ENCODE measurements around the gene RTTN. TPM values are rescaled to one million over a fixed set of nuclear protein-coding genes. Genes with fewer than 3 reads are reported as not detected.

The RTTN gene
- total and polyA plus RNA-seq, 2 of the 4 experiments (the other 2 are of a cell fraction) = 5.8 to 19.9 TPM

- H2AFZ ChIP-seq (replicated peaks; ENCODE audit: low read length, poor library complexity) = no peak overlapping the region
- TF ChIP-seq RAD21 (IDR thresholded peaks at IDR 0.05; ENCODE audit: low read length) (peak; percentile 67), ELK1 (IDR thresholded peaks at IDR 0.05; ENCODE audit: borderline replicate concordance, low read depth, low read length) (no peak), CTCF (conservative IDR thresholded peaks at IDR 0.05; ENCODE audit: low read depth, low read length) (peak; percentile 66), SMC3 (IDR thresholded peaks at IDR 0.05; ENCODE audit: low read depth, low read length) (peak; percentile 80)
- no peaks in the 10 kb centered on the region; the same call in 1 of the 2 replicates for H3K4me1 ChIP-seq (ENCODE audit: control insufficient read depth, insufficient read depth, low read length)
- H3K56ac ChIP-seq (ENCODE audit: extremely low read depth, insufficient read depth, low read length) = no peak overlapping the region
- no TSS peak for BruUV-seq (replicated peaks)
- no peak overlapping the region for H3K18ac ChIP-seq (ENCODE audit: low read depth, low read length)
- no peaks in the 10 kb centered on the region for H3K9me3 ChIP-seq (ENCODE audit: control insufficient read depth, insufficient read depth, low read length)
- H4K5ac ChIP-seq (ENCODE audit: low read depth, low read length) = no peak overlapping the region
- no peak overlapping the region for H2BK5ac ChIP-seq (ENCODE audit: low read depth, low read length, poor library complexity, severe bottlenecking)
- no peak overlapping the region for H4K91ac ChIP-seq (ENCODE audit: insufficient read depth, low read depth, low read length)
- H4K20me1 ChIP-seq (ENCODE audit: insufficient read depth, low read length) = no peaks in the 10 kb centered on the region
- H3K4me2 ChIP-seq (ENCODE audit: low read depth, low read length) = no peak overlapping the region
- DNase-seq (peak; percentile 39), ATAC-seq (ENCODE audit: low read depth) (peak; percentile 48; the same call in 1 of the 2 replicates)
- H2BK120ac ChIP-seq (ENCODE audit: low read depth, low read length) = no peak overlapping the region
- CTCF ChIA-PET = interaction anchor here (0.7 to 1.4 kb wide), 4 partner anchors 161 to 283 kb away, joined by 3 to 5 read pairs (median 4); no protein-coding TSS in a partner anchor
- H2BK15ac ChIP-seq (ENCODE audit: low read depth, low read length) = no peak overlapping the region
- H2AK5ac ChIP-seq (ENCODE audit: low read depth, low read length) = no peak overlapping the region
- H3K23ac ChIP-seq (ENCODE audit: low read depth, low read length) = no peak overlapping the region
- dilution Hi-C loops (cut with HindIII; ENCODE audit: low sequenced_read_pairs, unreplicated experiment) (no loop called here), intact Hi-C loops (cut with micrococcal nuclease) (loop anchor here (1.0 to 2.0 kb wide), 2 partner anchors 262 to 283 kb away; no protein-coding TSS in a partner anchor), in situ Hi-C loops (cut with MboI; ENCODE audit: low sequenced_read_pairs) (no loop called here)
- no peak overlapping the region for H3K4me3 ChIP-seq (ENCODE audit: insufficient read depth, low read depth, low read length)
- no peak overlapping the region for H3K27ac ChIP-seq (ENCODE audit: insufficient read depth, low read length)
- POLR2A ChIA-PET (ENCODE audit: unreplicated experiment) = no interaction called here
- H3K9me1 ChIP-seq (ENCODE audit: insufficient read depth, low read length) = no peaks in the 10 kb centered on the region
- no peak overlapping the region for H4K8ac ChIP-seq (ENCODE audit: low read depth in 2 of 2, low read length in 2 of 2)
- H3K36me3 ChIP-seq (ENCODE audit: control insufficient read depth, insufficient read depth, low read length) = no peaks in the 10 kb centered on the region
- H3K9ac ChIP-seq (ENCODE audit: low read depth, low read length) = no peak overlapping the region
- no peaks in the 10 kb centered on the region for H3K27me3 ChIP-seq (ENCODE audit: control insufficient read depth, insufficient read depth, low read length)
- no peak overlapping the region for H3K4ac ChIP-seq (ENCODE audit: low read depth, low read length)
- peaks cover 3 to 13% of the 10 kb centered on the region in 2 experiments; a peak in 3 of 4 replicates for H3K79me1 ChIP-seq (ENCODE audit: low read depth in 1 of 2, low read length in 2 of 2)
- H2AK9ac ChIP-seq (replicated peaks; ENCODE audit: low read depth, low read length, poor library complexity) = no peak overlapping the region
- H2BK20ac ChIP-seq (ENCODE audit: low read depth, low read length) = no peak overlapping the region
- H3K14ac ChIP-seq (replicated peaks; ENCODE audit: low read depth, low read length) = no peak overlapping the region
Measured at GRCh38 chr18:70172225-70172624, 33.3 kb downstream of the RTTN start.
